IMR-90 (cell line): ENCODE results near the gene SLC4A4.

Experiments used
- BHLHE40 ChIP-seq: fragments of 150-350 bp; IDR thresholded peaks from 2 replicates; pipeline ENCODE4 v1.6.1; 2016; ENCODE audit warnings: mild to moderate bottlenecking, low read depth, low read length
- CEBPB ChIP-seq: IDR thresholded peaks from 2 replicates; pipeline ENCODE4 v1.6.1; 2012; ENCODE audit warnings: low read depth, low read length, improper control_type of control experiment
- MAFK ChIP-seq: IDR thresholded peaks from 2 replicates; pipeline ENCODE4 v1.6.1; 2012; ENCODE audit warnings: low read depth, low read length, improper control_type of control experiment
- MAZ ChIP-seq: IDR thresholded peaks from 2 replicates; pipeline ENCODE4 v1.6.1; 2012; ENCODE audit warnings: low read depth, mild to moderate bottlenecking, low read length, improper control_type of control experiment, moderate library complexity, borderline replicate concordance
- MXI1 ChIP-seq: IDR thresholded peaks from 2 replicates; pipeline ENCODE4 v1.6.1; 2012; ENCODE audit warnings: low read depth, mild to moderate bottlenecking, low read length, moderate library complexity, borderline replicate concordance
- NFE2L2 ChIP-seq: fragments of 150-350 bp; IDR thresholded peaks from 2 replicates; pipeline ENCODE4 v1.6.1; 2016; ENCODE audit warnings: low read depth, mild to moderate bottlenecking, low read length
- POLR2A ChIP-seq: IDR thresholded peaks from 2 replicates; pipeline ENCODE4 v1.6.1; 2012; ENCODE audit warnings: mild to moderate bottlenecking, low read depth, low read length
- RAD21 ChIP-seq: IDR thresholded peaks from 2 replicates; pipeline ENCODE4 v1.6.1; 2012; ENCODE audit warnings: low read length, improper control_type of control experiment
- RCOR1 ChIP-seq: IDR thresholded peaks from 2 replicates; pipeline ENCODE4 v1.6.1; 2012; ENCODE audit warnings: mild to moderate bottlenecking, low read length, improper control_type of control experiment; ENCODE audit not compliant: insufficient replicate concordance
- RFX5 ChIP-seq: IDR thresholded peaks from 2 replicates; pipeline ENCODE4 v1.8.0; 2012; ENCODE audit warnings: low read depth, mild to moderate bottlenecking, low read length, moderate library complexity
- SMC3 ChIP-seq: fragments of 150-350 bp; IDR thresholded peaks from 2 replicates; pipeline ENCODE4 v1.6.1; 2016; ENCODE audit warnings: low read depth, mild to moderate bottlenecking, antibody characterized with exemption, low read length, moderate library complexity
- TF ChIP-seq, protein P1 (sequence below): conservative IDR thresholded peaks from 2 replicates; pipeline ENCODE4 v1.5.1; 2012; ENCODE audit warnings: mild to moderate bottlenecking, low read depth, low read length, improper control_type of control experiment
- TF ChIP-seq, protein P2 (sequence below): fragments of 150-350 bp; IDR thresholded peaks from 2 replicates; pipeline ENCODE4 v1.6.1; 2017; ENCODE audit warnings: mild to moderate bottlenecking, antibody characterized with exemption, low read length, low read depth
- TF ChIP-seq, protein P3 (sequence below): fragments of 150-350 bp; IDR thresholded peaks from 2 replicates; pipeline ENCODE4 v1.6.1; 2016; ENCODE audit warnings: low read depth, mild to moderate bottlenecking, low read length, moderate library complexity, borderline replicate concordance

DNA sequence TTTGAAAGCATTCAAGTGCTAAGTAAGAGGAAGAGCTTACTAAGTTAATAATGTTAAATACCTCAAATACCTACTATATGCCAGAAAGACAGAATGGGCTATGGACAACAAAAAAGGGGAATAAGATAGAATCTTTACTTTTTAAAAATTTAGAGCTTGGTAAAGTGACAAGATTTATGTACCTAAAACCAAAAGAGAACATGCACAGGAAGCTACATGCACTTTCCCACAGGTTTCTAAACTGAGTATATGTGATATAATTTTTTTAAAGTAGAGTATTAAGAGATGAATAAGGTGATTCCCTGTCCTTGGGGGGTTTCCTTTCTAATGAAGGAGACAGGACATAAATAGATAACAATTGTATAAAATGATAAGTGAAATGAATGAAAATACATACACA lies 30.7 kb downstream of the SLC4A4 start:
- TF ChIP-seq, protein P1, sequence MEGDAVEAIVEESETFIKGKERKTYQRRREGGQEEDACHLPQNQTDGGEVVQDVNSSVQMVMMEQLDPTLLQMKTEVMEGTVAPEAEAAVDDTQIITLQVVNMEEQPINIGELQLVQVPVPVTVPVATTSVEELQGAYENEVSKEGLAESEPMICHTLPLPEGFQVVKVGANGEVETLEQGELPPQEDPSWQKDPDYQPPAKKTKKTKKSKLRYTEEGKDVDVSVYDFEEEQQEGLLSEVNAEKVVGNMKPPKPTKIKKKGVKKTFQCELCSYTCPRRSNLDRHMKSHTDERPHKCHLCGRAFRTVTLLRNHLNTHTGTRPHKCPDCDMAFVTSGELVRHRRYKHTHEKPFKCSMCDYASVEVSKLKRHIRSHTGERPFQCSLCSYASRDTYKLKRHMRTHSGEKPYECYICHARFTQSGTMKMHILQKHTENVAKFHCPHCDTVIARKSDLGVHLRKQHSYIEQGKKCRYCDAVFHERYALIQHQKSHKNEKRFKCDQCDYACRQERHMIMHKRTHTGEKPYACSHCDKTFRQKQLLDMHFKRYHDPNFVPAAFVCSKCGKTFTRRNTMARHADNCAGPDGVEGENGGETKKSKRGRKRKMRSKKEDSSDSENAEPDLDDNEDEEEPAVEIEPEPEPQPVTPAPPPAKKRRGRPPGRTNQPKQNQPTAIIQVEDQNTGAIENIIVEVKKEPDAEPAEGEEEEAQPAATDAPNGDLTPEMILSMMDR = no peak
- TF ChIP-seq NFE2L2 = no peak
- no peak for TF ChIP-seq POLR2A
- TF ChIP-seq RAD21 = no peak
- TF ChIP-seq MXI1 = no peak
- TF ChIP-seq RFX5 = no peak
- no peak for TF ChIP-seq MAFK
- TF ChIP-seq, protein P2, sequence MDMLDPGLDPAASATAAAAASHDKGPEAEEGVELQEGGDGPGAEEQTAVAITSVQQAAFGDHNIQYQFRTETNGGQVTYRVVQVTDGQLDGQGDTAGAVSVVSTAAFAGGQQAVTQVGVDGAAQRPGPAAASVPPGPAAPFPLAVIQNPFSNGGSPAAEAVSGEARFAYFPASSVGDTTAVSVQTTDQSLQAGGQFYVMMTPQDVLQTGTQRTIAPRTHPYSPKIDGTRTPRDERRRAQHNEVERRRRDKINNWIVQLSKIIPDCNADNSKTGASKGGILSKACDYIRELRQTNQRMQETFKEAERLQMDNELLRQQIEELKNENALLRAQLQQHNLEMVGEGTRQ = no peak
- no peak for TF ChIP-seq MAZ
- TF ChIP-seq, protein P3, sequence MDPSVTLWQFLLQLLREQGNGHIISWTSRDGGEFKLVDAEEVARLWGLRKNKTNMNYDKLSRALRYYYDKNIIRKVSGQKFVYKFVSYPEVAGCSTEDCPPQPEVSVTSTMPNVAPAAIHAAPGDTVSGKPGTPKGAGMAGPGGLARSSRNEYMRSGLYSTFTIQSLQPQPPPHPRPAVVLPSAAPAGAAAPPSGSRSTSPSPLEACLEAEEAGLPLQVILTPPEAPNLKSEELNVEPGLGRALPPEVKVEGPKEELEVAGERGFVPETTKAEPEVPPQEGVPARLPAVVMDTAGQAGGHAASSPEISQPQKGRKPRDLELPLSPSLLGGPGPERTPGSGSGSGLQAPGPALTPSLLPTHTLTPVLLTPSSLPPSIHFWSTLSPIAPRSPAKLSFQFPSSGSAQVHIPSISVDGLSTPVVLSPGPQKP = no peak
- no peak for TF ChIP-seq BHLHE40
- TF ChIP-seq CEBPB = no peak
- no peak for TF ChIP-seq SMC3
- TF ChIP-seq RCOR1 = no peak
